IMR-90 (cell line): Measurements from ENCODE around the gene TAF4. TPM values are rescaled to one million over a fixed set of nuclear protein-coding genes. Genes with fewer than 3 reads are reported as not detected.

Source experiments
- ATAC-seq: fragments of 200-7000 bp; cut with Tn5 transposase; 2 replicates; pipeline ENCODE4 v1.9.1; 2020; ENCODE audit warnings: low read depth, mild to moderate bottlenecking, moderate library complexity
- BruUV-seq: library from RNA; stranded (reverse); fragments of 400-500 nt; replicated peaks from 2 replicates; lab custom pipeline; 2021; lab: Mats Ljungman, UMichigan
- CTCF ChIA-PET: fragments of 300-600 bp; formaldehyde crosslinking; extraction: SDS; loops from one replicate; lab custom pipeline; 2021; ENCODE audit warnings: antibody characterized with exemption; lab: Yijun Ruan, JAX
- POLR2A ChIA-PET: fragments of 300-600 bp; sonication (Branson Sonifier 250); formaldehyde crosslinking; loops from one replicate; lab custom pipeline; 2022; ENCODE audit warnings: antibody characterized with exemption; ENCODE audit not compliant: unreplicated experiment; lab: Charles Lee
- DNase-seq: peaks from one replicate; pipeline ENCODE4 v3.0.0; 2013
- H2AFZ ChIP-seq: replicated peaks from 2 replicates; pipeline ENCODE3; 2013; ENCODE audit warnings: low read length, mild to moderate bottlenecking; ENCODE audit not compliant: poor library complexity
- H2AK5ac ChIP-seq: 2 replicates; pipeline ENCODE4 v1.6.1; 2013; ENCODE audit warnings: low read depth, low read length, inconsistent platforms
- H2AK9ac ChIP-seq: replicated peaks from 2 replicates; pipeline ENCODE3; 2013; ENCODE audit warnings: mild to moderate bottlenecking, low read depth, low read length, moderate library complexity; ENCODE audit not compliant: poor library complexity
- H2BK120ac ChIP-seq: 2 replicates; pipeline ENCODE4 v1.6.1; 2013; ENCODE audit warnings: low read depth, low read length, inconsistent platforms
- H2BK15ac ChIP-seq: 3 replicates; pipeline ENCODE4 v1.6.1; 2013; ENCODE audit warnings: low read depth, low read length, inconsistent platforms
- H2BK20ac ChIP-seq: 2 replicates; pipeline ENCODE4 v1.6.1; 2013; ENCODE audit warnings: low read depth, mild to moderate bottlenecking, inconsistent platforms, low read length, moderate library complexity
- H2BK5ac ChIP-seq: 2 replicates; pipeline ENCODE4 v1.6.1; 2013; ENCODE audit warnings: mild to moderate bottlenecking, low read depth, low read length, inconsistent platforms; ENCODE audit not compliant: poor library complexity, severe bottlenecking
- H3K14ac ChIP-seq: replicated peaks from 2 replicates; pipeline ENCODE4 v1.6.1; 2013; ENCODE audit warnings: low read depth, low read length, inconsistent platforms
- H3K18ac ChIP-seq: 2 replicates; pipeline ENCODE4 v1.6.1; 2013; ENCODE audit warnings: low read depth, low read length, control low read depth
- H3K23ac ChIP-seq: 2 replicates; pipeline ENCODE4 v1.6.1; 2013; ENCODE audit warnings: low read depth, low read length, inconsistent platforms
- H3K27ac ChIP-seq: 2 replicates; pipeline ENCODE4 v1.5.1; 2013; ENCODE audit warnings: mild to moderate bottlenecking, control low read depth, low read length; ENCODE audit not compliant: insufficient read depth
- H3K27me3 ChIP-seq: 2 replicates; pipeline ENCODE4 v1.6.1; 2013; ENCODE audit warnings: low read length; ENCODE audit not compliant: control insufficient read depth, insufficient read depth
- H3K36me3 ChIP-seq: 2 replicates; pipeline ENCODE4 v1.6.1; 2013; ENCODE audit warnings: low read length, mixed read lengths; ENCODE audit not compliant: control insufficient read depth, insufficient read depth
- H3K4ac ChIP-seq: 2 replicates; pipeline ENCODE4 v1.6.1; 2013; ENCODE audit warnings: low read depth, low read length, inconsistent platforms
- H3K4me1 ChIP-seq: 2 replicates; pipeline ENCODE4 v1.6.1; 2013; ENCODE audit warnings: low read length, mixed read lengths; ENCODE audit not compliant: control insufficient read depth, insufficient read depth
- H3K4me2 ChIP-seq: 2 replicates; pipeline ENCODE4 v1.6.1; 2013; ENCODE audit warnings: low read depth, mild to moderate bottlenecking, control low read depth, low read length, moderate library complexity
- H3K4me3 ChIP-seq: 2 replicates; pipeline ENCODE4 v1.5.1; 2013; ENCODE audit warnings: low read depth, mild to moderate bottlenecking, control low read depth, low read length, moderate library complexity; ENCODE audit not compliant: insufficient read depth
- H3K56ac ChIP-seq: 2 replicates; pipeline ENCODE4 v1.6.1; 2013; ENCODE audit warnings: low read length, inconsistent platforms; ENCODE audit not compliant: insufficient read depth; ENCODE audit errors: extremely low read depth
- H3K79me1 ChIP-seq, 2 experiments: 2 replicates each; pipeline ENCODE4 v1.6.1; 2013; ENCODE audit warnings: low read length in 2 of 2, inconsistent platforms in 1 of 2, low read depth in 1 of 2
- H3K9ac ChIP-seq: 2 replicates; pipeline ENCODE4 v1.6.1; 2013; ENCODE audit warnings: low read depth, low read length, control low read depth
- H3K9me1 ChIP-seq: 2 replicates; pipeline ENCODE4 v1.6.1; 2013; ENCODE audit warnings: low read length, inconsistent platforms; ENCODE audit not compliant: insufficient read depth
- H3K9me3 ChIP-seq: 2 replicates; pipeline ENCODE4 v1.6.1; 2013; ENCODE audit warnings: low read length; ENCODE audit not compliant: control insufficient read depth, insufficient read depth
- H4K20me1 ChIP-seq: 2 replicates; pipeline ENCODE4 v1.6.1; 2013; ENCODE audit warnings: low read length, inconsistent platforms; ENCODE audit not compliant: insufficient read depth
- H4K5ac ChIP-seq: 2 replicates; pipeline ENCODE4 v1.6.1; 2013; ENCODE audit warnings: mild to moderate bottlenecking, low read depth, low read length, control low read depth
- H4K8ac ChIP-seq, 2 experiments: 2 replicates each; pipeline ENCODE4 v1.6.1; 2013; ENCODE audit warnings: low read depth in 2 of 2, low read length in 2 of 2, control low read depth in 1 of 2, inconsistent platforms in 1 of 2
- H4K91ac ChIP-seq: 2 replicates; pipeline ENCODE4 v1.6.1; 2013; ENCODE audit warnings: low read depth, low read length, inconsistent platforms; ENCODE audit not compliant: insufficient read depth
- MXI1 ChIP-seq: IDR thresholded peaks from 2 replicates; pipeline ENCODE4 v1.6.1; 2012; ENCODE audit warnings: low read depth, mild to moderate bottlenecking, low read length, moderate library complexity, borderline replicate concordance
- NFE2L2 ChIP-seq: fragments of 150-350 bp; IDR thresholded peaks from 2 replicates; pipeline ENCODE4 v1.6.1; 2016; ENCODE audit warnings: low read depth, mild to moderate bottlenecking, low read length
- WGBS, 2 experiments: methylation state at CpG; one replicate each; pipeline versions ENCODE4 v1.1.5 to v1.1.7; 2013; ENCODE audit warnings: missing lambda C conversion rate in 2 of 2; ENCODE audit not compliant: insufficient read length in 1 of 2; ENCODE audit errors: extremely low coverage in 2 of 2; 5-methylcytosine and 5-hydroxymethylcytosine counted together
- dilution Hi-C: fragments of 300-500 bp; cut with HindIII; formaldehyde crosslinking; loops from one replicate; pipeline ENCODE4 v1.14.3; 2018; ENCODE audit warnings: low sequenced_read_pairs; ENCODE audit not compliant: unreplicated experiment
- in situ Hi-C: fragments of 300-500 bp; cut with MboI; formaldehyde crosslinking; loops from 3 replicates; pipeline ENCODE4 v1.14.3; 2019; ENCODE audit warnings: low sequenced_read_pairs, inconsistent platforms, mixed read lengths
- intact Hi-C: fragments of 100-400 bp; cut with micrococcal nuclease; formaldehyde crosslinking; loops from 2 replicates; pipeline ENCODE4 v1.10.0; 2022
- polyA plus RNA-seq, 3 experiments: library from polyadenylated mRNA; depleted of rRNA; stranded (reverse); fragments of >200 nt; gene quantifications; 2 replicates each; pipeline ENCODE4 v1.2.3, GENCODE V29; 2012; ENCODE audit warnings: low replicate concordance in 1 of 3
- total RNA-seq: library from RNA; depleted of rRNA; stranded (reverse); fragments of >200 nt; gene quantifications from 2 replicates; pipeline ENCODE4 v1.2.3, GENCODE V29; 2012
- TF ChIP-seq, protein P1 (sequence below): conservative IDR thresholded peaks from 2 replicates; pipeline ENCODE4 v1.5.1; 2012; ENCODE audit warnings: mild to moderate bottlenecking, low read depth, low read length, improper control_type of control experiment

The TAF4 gene
- total and polyA plus RNA-seq, 2 of the 4 experiments (the other 2 are of a cell fraction) = 1.4 to 5.1 TPM

DNA sequence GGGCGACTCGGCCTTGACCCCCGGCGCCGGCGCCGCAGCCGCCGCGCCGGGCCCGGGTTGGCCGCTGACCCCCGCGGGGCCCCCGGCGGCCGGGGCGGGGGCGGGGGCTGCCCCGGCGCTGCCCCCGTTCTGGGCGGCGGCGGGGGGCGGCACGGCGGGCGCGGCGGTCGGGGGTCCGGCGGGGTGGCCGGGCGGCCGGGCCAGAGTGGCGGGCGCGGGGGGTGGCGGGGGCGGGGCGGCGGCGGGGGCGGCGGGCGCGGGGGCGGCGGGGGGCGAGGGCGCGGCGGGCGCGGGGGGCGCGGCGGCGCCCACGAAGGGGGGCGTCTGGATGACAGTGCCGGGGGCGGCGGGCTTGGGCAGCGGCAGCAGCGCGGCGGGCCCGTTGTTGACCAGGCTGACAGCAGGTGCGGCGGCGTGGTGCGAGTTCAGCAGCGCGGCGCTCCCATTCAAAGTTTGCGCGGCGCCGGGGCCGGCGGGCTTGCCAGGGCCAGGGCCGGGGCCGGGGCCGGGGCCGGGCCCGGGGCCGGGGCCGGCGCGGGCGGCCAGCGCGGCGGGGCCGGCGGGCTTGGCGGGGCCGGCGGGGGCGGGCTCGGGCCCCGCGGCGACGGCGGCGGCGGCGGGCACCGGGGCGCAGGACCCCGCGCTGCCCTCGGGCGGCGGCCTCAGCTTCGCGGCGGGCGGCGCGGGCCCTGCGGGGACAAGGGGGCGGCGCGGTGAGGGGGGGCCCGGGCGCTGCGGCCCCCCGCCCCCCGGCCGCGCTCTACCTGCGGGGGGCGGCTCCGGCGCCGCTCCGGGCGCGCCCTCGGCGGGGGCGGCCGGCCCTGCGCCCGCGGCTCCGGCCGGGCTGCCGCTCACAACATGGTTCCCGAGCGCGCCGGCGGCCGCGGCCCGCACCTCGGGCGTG is 659 bp downstream of the TAF4 start:
- peaks cover 22 to 52% of the 10 kb centered on the region in 2 experiments for H3K79me1 ChIP-seq
- H2BK20ac ChIP-seq = no peak overlapping the region
- no TSS peak for BruUV-seq
- intact Hi-C loops (loop anchor here (5.0 kb wide), 1 partner anchor 38 kb away; no protein-coding TSS in a partner anchor), in situ Hi-C loops (no loop called here), dilution Hi-C loops (no loop called here)
- 0 out of 2 replicates have a peak, but pooled peaks cover 1% of the 10 kb centered on the region for H3K36me3 ChIP-seq
- peak overlapping the region; percentile 76 for H3K9ac ChIP-seq
- H3K27ac ChIP-seq = peak overlapping the region; percentile 85; the same call in 1 of the 2 replicates
- no peaks in the 10 kb centered on the region for H3K27me3 ChIP-seq
- H3K23ac ChIP-seq = no peak overlapping the region
- ATAC-seq (peak; percentile 13), DNase-seq (no peak)
- H3K56ac ChIP-seq = no peak overlapping the region
- peaks cover 39% of the 10 kb centered on the region for H4K20me1 ChIP-seq
- no peak overlapping the region for H3K18ac ChIP-seq
- peak overlapping the region; percentile 75 for H2BK5ac ChIP-seq
- H2BK15ac ChIP-seq = no peak overlapping the region
- H3K14ac ChIP-seq = no peak overlapping the region
- peak overlapping the region in 1 of 2 experiments; percentile 40; a peak in 1 of 4 replicates for H4K8ac ChIP-seq
- TF ChIP-seq, protein P1, sequence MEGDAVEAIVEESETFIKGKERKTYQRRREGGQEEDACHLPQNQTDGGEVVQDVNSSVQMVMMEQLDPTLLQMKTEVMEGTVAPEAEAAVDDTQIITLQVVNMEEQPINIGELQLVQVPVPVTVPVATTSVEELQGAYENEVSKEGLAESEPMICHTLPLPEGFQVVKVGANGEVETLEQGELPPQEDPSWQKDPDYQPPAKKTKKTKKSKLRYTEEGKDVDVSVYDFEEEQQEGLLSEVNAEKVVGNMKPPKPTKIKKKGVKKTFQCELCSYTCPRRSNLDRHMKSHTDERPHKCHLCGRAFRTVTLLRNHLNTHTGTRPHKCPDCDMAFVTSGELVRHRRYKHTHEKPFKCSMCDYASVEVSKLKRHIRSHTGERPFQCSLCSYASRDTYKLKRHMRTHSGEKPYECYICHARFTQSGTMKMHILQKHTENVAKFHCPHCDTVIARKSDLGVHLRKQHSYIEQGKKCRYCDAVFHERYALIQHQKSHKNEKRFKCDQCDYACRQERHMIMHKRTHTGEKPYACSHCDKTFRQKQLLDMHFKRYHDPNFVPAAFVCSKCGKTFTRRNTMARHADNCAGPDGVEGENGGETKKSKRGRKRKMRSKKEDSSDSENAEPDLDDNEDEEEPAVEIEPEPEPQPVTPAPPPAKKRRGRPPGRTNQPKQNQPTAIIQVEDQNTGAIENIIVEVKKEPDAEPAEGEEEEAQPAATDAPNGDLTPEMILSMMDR = no peak
- peak; percentile 74; the same call in 1 of the 2 replicates for TF ChIP-seq MXI1
- TF ChIP-seq NFE2L2 = no peak
- H2AK5ac ChIP-seq = no peak overlapping the region
- H3K4me1 ChIP-seq = peaks cover 16% of the 10 kb centered on the region
- peak overlapping the region; percentile 75 for H2AK9ac ChIP-seq
- no peaks in the 10 kb centered on the region; the same call in none of the 2 replicates for H3K9me1 ChIP-seq
- POLR2A ChIA-PET = no interaction called here
- CTCF ChIA-PET = no interaction called here
- 1% methylated on average over 67 of the region's 165 CpGs; no CpG with 5 or more reads in 1 of the 2 experiments for WGBS, 2 experiments
- H4K5ac ChIP-seq = 0 out of 2 replicates have a peak overlapping the region, but pooled peaks have one; percentile 64
- peak overlapping the region; percentile 100 for H3K4me3 ChIP-seq
- H2BK120ac ChIP-seq = no peak overlapping the region
- peak overlapping the region; percentile 98 for H2AFZ ChIP-seq
- H3K9me3 ChIP-seq = no peaks in the 10 kb centered on the region
- no peak overlapping the region for H4K91ac ChIP-seq
- no peak overlapping the region; the same call in 1 of the 2 replicates for H3K4ac ChIP-seq
- peak overlapping the region; percentile 49 for H3K4me2 ChIP-seq
